HepG2 (cell line): ENCODE results near the gene TOPORS. TPM values are rescaled to one million over a fixed set of nuclear protein-coding genes. Genes with fewer than 3 reads are reported as not detected.

Source experiments
- DR1 ChIP-seq: sonication (generic); formaldehyde crosslinking; IDR thresholded peaks from 2 replicates; pipeline ENCODE4 v1.8.0; 2021; ENCODE audit warnings: mild to moderate bottlenecking, missing genetic modification reagents, inconsistent platforms
- GZF1 ChIP-seq: sonication (generic); formaldehyde crosslinking; IDR thresholded peaks from 2 replicates; pipeline ENCODE4 v1.5.1; 2020; ENCODE audit warnings: mild to moderate bottlenecking, missing genetic modification reagents
- HMGA1 ChIP-seq: sonication (generic); formaldehyde crosslinking; conservative IDR thresholded peaks from 2 replicates; pipeline ENCODE4 v1.4.0; 2020; ENCODE audit warnings: missing genetic modification reagents
- IKZF1 ChIP-seq: fragments of 450-650 bp; IDR thresholded peaks from 2 replicates; pipeline ENCODE4 v1.7.1; 2016
- MBNL3 ChIP-seq: fragments of 250-450 bp; sonication (Bioruptor Pico); conservative IDR thresholded peaks from 2 replicates; pipeline ENCODE4 v1.8.0; 2022; ENCODE audit warnings: mild to moderate bottlenecking, inconsistent platforms
- MXI1 ChIP-seq: IDR thresholded peaks from 3 replicates; pipeline ENCODE4 v1.6.1; 2012; ENCODE audit warnings: low read depth, low read length, inconsistent platforms, borderline replicate concordance
- NAIF1 ChIP-seq: sonication (generic); formaldehyde crosslinking; IDR thresholded peaks from 2 replicates; pipeline ENCODE4 v1.5.0; 2020; ENCODE audit warnings: mild to moderate bottlenecking, missing genetic modification reagents, borderline replicate concordance
- NFE2 ChIP-seq: sonication (generic); formaldehyde crosslinking; IDR thresholded peaks from 2 replicates; pipeline ENCODE4 v1.4.0; 2020; ENCODE audit warnings: missing genetic modification reagents
- PBX3 ChIP-seq: sonication (generic); formaldehyde crosslinking; IDR thresholded peaks from 2 replicates; pipeline ENCODE4 v1.8.1; 2023; ENCODE audit warnings: missing genetic modification reagents, inconsistent platforms, borderline replicate concordance
- RARG ChIP-seq: sonication (generic); formaldehyde crosslinking; IDR thresholded peaks from 2 replicates; pipeline ENCODE4 v1.4.0; 2020; ENCODE audit warnings: low read depth, mild to moderate bottlenecking, missing genetic modification reagents
- TP53 ChIP-seq: sonication (generic); formaldehyde crosslinking; conservative IDR thresholded peaks from 2 replicates; pipeline ENCODE4 v1.4.0; 2020; ENCODE audit warnings: missing genetic modification reagents
- ZBTB7B ChIP-seq: sonication (generic); formaldehyde crosslinking; IDR thresholded peaks from 2 replicates; pipeline ENCODE4 v1.4.0; 2020; ENCODE audit warnings: missing genetic modification reagents
- ZKSCAN5 ChIP-seq: sonication (generic); formaldehyde crosslinking; IDR thresholded peaks from 2 replicates; pipeline ENCODE4 v1.5.1; 2020; ENCODE audit warnings: mild to moderate bottlenecking, missing genetic modification reagents
- ZNF20 ChIP-seq: sonication (generic); formaldehyde crosslinking; IDR thresholded peaks from 2 replicates; pipeline ENCODE4 v1.4.0; 2020; ENCODE audit warnings: mild to moderate bottlenecking, moderate library complexity, missing genetic modification reagents
- ZNF205 ChIP-seq: IDR thresholded peaks from 2 replicates; pipeline ENCODE4 v1.6.1; 2018; ENCODE audit warnings: missing biosample characterization, missing genetic modification reagents
- ZNF44 ChIP-seq: sonication (generic); formaldehyde crosslinking; IDR thresholded peaks from 2 replicates; pipeline ENCODE4 v1.5.1; 2020; ENCODE audit warnings: mild to moderate bottlenecking, missing genetic modification reagents
- ZNF547 ChIP-seq: sonication (generic); formaldehyde crosslinking; IDR thresholded peaks from 2 replicates; pipeline ENCODE4 v1.5.1; 2020; ENCODE audit warnings: mild to moderate bottlenecking, missing genetic modification reagents
- ZNF552 ChIP-seq: sonication (generic); formaldehyde crosslinking; IDR thresholded peaks from 2 replicates; pipeline ENCODE4 v1.9.0; 2022; ENCODE audit warnings: missing genetic modification reagents, mild to moderate bottlenecking, borderline replicate concordance
- ZNF570 ChIP-seq: sonication (generic); formaldehyde crosslinking; IDR thresholded peaks from 2 replicates; pipeline ENCODE4 v1.4.0; 2020; ENCODE audit warnings: mild to moderate bottlenecking, missing genetic modification reagents, borderline replicate concordance
- ZNF761 ChIP-seq: sonication (generic); formaldehyde crosslinking; conservative IDR thresholded peaks from 2 replicates; pipeline ENCODE4 v1.4.0; 2020; ENCODE audit warnings: mild to moderate bottlenecking, missing genetic modification reagents
- ZNF773 ChIP-seq: sonication (generic); formaldehyde crosslinking; IDR thresholded peaks from 2 replicates; pipeline ENCODE4 v1.4.0; 2020; ENCODE audit warnings: missing genetic modification reagents, borderline replicate concordance
- ZNF776 ChIP-seq: sonication (generic); formaldehyde crosslinking; IDR thresholded peaks from 2 replicates; pipeline ENCODE4 v1.4.0; 2020; ENCODE audit warnings: mild to moderate bottlenecking, missing genetic modification reagents
- ZSCAN21 ChIP-seq: sonication (generic); formaldehyde crosslinking; IDR thresholded peaks from 2 replicates; pipeline ENCODE4 v1.8.0; 2022; ENCODE audit warnings: mild to moderate bottlenecking, missing genetic modification reagents, moderate library complexity, borderline replicate concordance
- polyA plus RNA-seq, 8 experiments: library from polyadenylated mRNA; depleted of rRNA in 3 of 8; stranded (reverse) in 7 of 8; unstranded in 1 of 8; fragments of >200 nt; fragmentation: Illumina TruSeq in 4 of 8; extraction: Trizol in 4 of 8; gene quantifications; 2 replicates each; pipeline versions ENCODE4 v1.2.1 to v1.2.3, GENCODE V29; 2011 to 2016; ENCODE audit warnings: low read depth in 4 of 8, missing spikeins in 1 of 8, mixed read lengths in 1 of 8; ENCODE audit not compliant: insufficient read depth in 1 of 8
- total RNA-seq, 5 experiments: library from RNA; depleted of rRNA; stranded (reverse); fragments of >200 nt; fragmentation: Illumina TruSeq; extraction: Trizol; gene quantifications; 2 replicates each; pipeline ENCODE4 v1.2.3, GENCODE V29; 2016; ENCODE audit warnings: low read depth in 1 of 5
- TF ChIP-seq, protein P1 (sequence below): sonication (generic); formaldehyde crosslinking; IDR thresholded peaks from 2 replicates; pipeline ENCODE4 v1.8.0; 2022; ENCODE audit warnings: mild to moderate bottlenecking, missing genetic modification reagents; ENCODE audit not compliant: insufficient replicate concordance
- TF ChIP-seq, protein P2 (sequence below): sonication (generic); formaldehyde crosslinking; IDR thresholded peaks from 2 replicates; pipeline ENCODE4 v1.8.1; 2023; ENCODE audit warnings: mild to moderate bottlenecking, missing genetic modification reagents
- TF ChIP-seq, protein P3 (sequence below): sonication (generic); formaldehyde crosslinking; IDR thresholded peaks from 2 replicates; pipeline ENCODE4 v1.8.0; 2022; ENCODE audit warnings: missing genetic modification reagents, mild to moderate bottlenecking, inconsistent platforms, borderline replicate concordance

TOPORS gene
- total and polyA plus RNA-seq, 2 of the 13 experiments (the other 11 are each of a cell fraction or from before 2014, with no cell fraction given), result 6.8 to 19.6 TPM

GRCh38 chr9:32572900-32573523, 20.6 kb upstream of the TOPORS start, which contains the start of gene NDUFB6 (continued):
- no peak for TF ChIP-seq ZNF570 (CRISPR knock-in tag)
- no peak for TF ChIP-seq HMGA1
- no peak for TF ChIP-seq NFE2 (CRISPR knock-in tag)
- TF ChIP-seq MXI1, result peak; percentile 86; the same call in 1 of the 3 replicates
- 0 out of 2 replicates have a peak, but pooled peaks have one; percentile 54 for TF ChIP-seq ZNF547 (CRISPR knock-in tag)
- no peak for TF ChIP-seq IKZF1
- TF ChIP-seq ZNF44 (CRISPR knock-in tag), result no peak
- TF ChIP-seq PBX3 (CRISPR knock-in tag), result no peak
- TF ChIP-seq ZSCAN21 (CRISPR knock-in tag), result peak; percentile 60
- no peak for TF ChIP-seq TP53 (CRISPR knock-in tag)
- TF ChIP-seq ZNF761, result 0 out of 2 replicates have a peak, but pooled peaks have one; percentile 21
- no peak for TF ChIP-seq ZNF773 (CRISPR knock-in tag)
- TF ChIP-seq, protein P1, sequence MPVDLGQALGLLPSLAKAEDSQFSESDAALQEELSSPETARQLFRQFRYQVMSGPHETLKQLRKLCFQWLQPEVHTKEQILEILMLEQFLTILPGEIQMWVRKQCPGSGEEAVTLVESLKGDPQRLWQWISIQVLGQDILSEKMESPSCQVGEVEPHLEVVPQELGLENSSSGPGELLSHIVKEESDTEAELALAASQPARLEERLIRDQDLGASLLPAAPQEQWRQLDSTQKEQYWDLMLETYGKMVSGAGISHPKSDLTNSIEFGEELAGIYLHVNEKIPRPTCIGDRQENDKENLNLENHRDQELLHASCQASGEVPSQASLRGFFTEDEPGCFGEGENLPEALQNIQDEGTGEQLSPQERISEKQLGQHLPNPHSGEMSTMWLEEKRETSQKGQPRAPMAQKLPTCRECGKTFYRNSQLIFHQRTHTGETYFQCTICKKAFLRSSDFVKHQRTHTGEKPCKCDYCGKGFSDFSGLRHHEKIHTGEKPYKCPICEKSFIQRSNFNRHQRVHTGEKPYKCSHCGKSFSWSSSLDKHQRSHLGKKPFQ (CRISPR knock-in tag), result no peak
- no peak for TF ChIP-seq ZNF20
- TF ChIP-seq GZF1 (CRISPR knock-in tag), result no peak
- no peak for TF ChIP-seq ZNF776 (CRISPR knock-in tag)
- peak; percentile 80 for TF ChIP-seq DR1 (CRISPR knock-in tag)
- TF ChIP-seq, protein P2, sequence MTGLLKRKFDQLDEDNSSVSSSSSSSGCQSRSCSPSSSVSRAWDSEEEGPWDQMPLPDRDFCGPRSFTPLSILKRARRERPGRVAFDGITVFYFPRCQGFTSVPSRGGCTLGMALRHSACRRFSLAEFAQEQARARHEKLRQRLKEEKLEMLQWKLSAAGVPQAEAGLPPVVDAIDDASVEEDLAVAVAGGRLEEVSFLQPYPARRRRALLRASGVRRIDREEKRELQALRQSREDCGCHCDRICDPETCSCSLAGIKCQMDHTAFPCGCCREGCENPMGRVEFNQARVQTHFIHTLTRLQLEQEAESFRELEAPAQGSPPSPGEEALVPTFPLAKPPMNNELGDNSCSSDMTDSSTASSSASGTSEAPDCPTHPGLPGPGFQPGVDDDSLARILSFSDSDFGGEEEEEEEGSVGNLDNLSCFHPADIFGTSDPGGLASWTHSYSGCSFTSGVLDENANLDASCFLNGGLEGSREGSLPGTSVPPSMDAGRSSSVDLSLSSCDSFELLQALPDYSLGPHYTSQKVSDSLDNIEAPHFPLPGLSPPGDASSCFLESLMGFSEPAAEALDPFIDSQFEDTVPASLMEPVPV (CRISPR knock-in tag), result peak; percentile 44; the same call in 1 of the 2 replicates
- TF ChIP-seq MBNL3, result no peak
- peak; percentile 67 for TF ChIP-seq ZBTB7B (CRISPR knock-in tag)
- TF ChIP-seq ZNF552 (CRISPR knock-in tag), result 0 out of 2 replicates have a peak, but pooled peaks have one; percentile 20
- no peak; the same call in 1 of the 2 replicates for TF ChIP-seq ZNF205
- TF ChIP-seq RARG (CRISPR knock-in tag), result no peak
- no peak for TF ChIP-seq ZKSCAN5 (CRISPR knock-in tag)
- TF ChIP-seq NAIF1 (CRISPR knock-in tag), result no peak; the same call in 1 of the 2 replicates
- TF ChIP-seq, protein P3, sequence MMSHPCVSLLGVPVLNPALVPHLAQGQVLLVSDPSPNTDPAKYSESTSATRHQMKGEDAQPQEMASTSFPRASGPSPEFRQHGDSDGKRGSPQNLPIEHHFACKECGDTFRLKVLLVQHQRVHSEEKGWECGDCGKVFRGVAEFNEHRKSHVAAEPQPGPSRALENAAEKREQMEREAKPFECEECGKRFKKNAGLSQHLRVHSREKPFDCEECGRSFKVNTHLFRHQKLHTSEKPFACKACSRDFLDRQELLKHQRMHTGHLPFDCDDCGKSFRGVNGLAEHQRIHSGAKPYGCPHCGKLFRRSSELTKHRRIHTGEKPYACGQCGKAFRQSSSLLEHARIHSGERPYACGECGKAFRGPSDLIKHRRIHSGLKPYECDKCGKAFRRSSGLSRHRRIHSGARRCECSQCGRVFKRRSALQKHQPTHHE (CRISPR knock-in tag), result no peak
